Heart right ventricle (tissue), 16 donors: Measurements from ENCODE around the gene CSE1L. TPM values are rescaled to one million over a fixed set of nuclear protein-coding genes. Genes with fewer than 3 reads are reported as not detected.

Experiments
- ATAC-seq, 8 donors: fragments of 200-7000 bp; cut with Tn5 transposase; one replicate each; pipeline ENCODE4 v1.9.1; 2020; ENCODE audit warnings: mild to moderate bottlenecking in 8 of 8, moderate library complexity in 8 of 8, moderate number of reproducible peaks in 1 of 8
- DNase-seq, 2 donors: peaks; one replicate each; pipeline ENCODE4 v3.0.0-alpha.2; 2020
- H3K27ac ChIP-seq, 10 donors: fragments of 200-600 bp; sonication (generic) in 2 of 10; one replicate each; pipeline versions ENCODE4 v1.5.0 to v1.8.0; 2020 to 2022; ENCODE audit warnings: mild to moderate bottlenecking in 3 of 10
- H3K27me3 ChIP-seq, 7 donors: fragments of 200-600 bp; one replicate each; pipeline ENCODE4 v1.8.0; 2021 to 2022; ENCODE audit warnings: mild to moderate bottlenecking in 2 of 7
- H3K36me3 ChIP-seq, 9 donors: fragments of 200-600 bp; sonication (generic) in 1 of 9; one replicate each; pipeline versions ENCODE4 v1.5.0 to v1.8.0; 2020 to 2022; ENCODE audit warnings: mild to moderate bottlenecking in 2 of 9
- H3K4me1 ChIP-seq, 9 donors: fragments of 200-600 bp; sonication (generic) in 1 of 9; one replicate each; pipeline versions ENCODE4 v1.5.0 to v1.8.0; 2020 to 2022; ENCODE audit warnings: mild to moderate bottlenecking in 4 of 9
- H3K4me3 ChIP-seq, 10 donors: fragments of 200-600 bp; sonication (generic) in 2 of 10; one replicate each; pipeline versions ENCODE4 v1.5.0 to v1.8.0; 2020 to 2022; ENCODE audit warnings: mild to moderate bottlenecking in 7 of 10, moderate library complexity in 2 of 10
- H3K9me3 ChIP-seq, 11 donors: fragments of 200-600 bp in 10 of 11; sonication (generic) in 2 of 11; one replicate each; pipeline versions ENCODE4 v1.5.0 to v1.8.0; 2013 to 2022; ENCODE audit warnings: mild to moderate bottlenecking in 2 of 11, control low read depth in 1 of 11, moderate library complexity in 1 of 11
- WGBS, 2 donors: extraction: QIAGEN DNeasy Blood & Tissue Kit; methylation state at CpG; one replicate each; pipeline ENCODE4 v1.1.7; 2013; ENCODE audit warnings: inconsistent platforms in 1 of 2; 5-methylcytosine and 5-hydroxymethylcytosine counted together
- intact Hi-C, 10 donors: fragments of 100-400 bp; cut with DNase I; formaldehyde crosslinking; loops; one replicate each; pipeline versions ENCODE4 v1.11.1 to v1.14.2; 2022
- polyA plus RNA-seq, 2 donors: library from polyadenylated mRNA; stranded (reverse); fragments of 200-250 nt; gene quantifications; one replicate each; pipeline ENCODE4 v1.2.3, GENCODE V29; 2013
- total RNA-seq, 10 donors: library from RNA; stranded (reverse); fragmentation: NEBNext Ultra II Directional in 3 of 10; extraction: Animal tissue kit (Norgen Biotek cat#: 25700) in 3 of 10; gene quantifications; one replicate each; pipeline versions ENCODE4 v1.2.1 to v1.2.4, GENCODE V29; 2021 to 2023
- TF ChIP-seq, protein P1 (sequence below), 9 donors: fragments of 200-600 bp; sonication (generic) in 2 of 9; IDR thresholded peaks; one replicate each; pipeline versions ENCODE4 v1.5.0 to v1.8.0; 2021 to 2022; ENCODE audit warnings: antibody characterized with exemption in 9 of 9, mild to moderate bottlenecking in 5 of 9, moderate library complexity in 1 of 9
- donor health status: Arrhythmogenic right ventricular cardiomyopathy.
- donor health status: ischemic (EF 13 %, LVEDD 7.1; RV severe dilation, severe dysfunction).
- donor health status: healthy with polysubstance abuse.
- donor health status: DM: no; HTN: yes; CAD: no.
- donor health status: DM: no; HTN: no; CAD: no.
- donor health status: ischemic (EF 25% LVEDD 6.9; RV normal size, moderate dysfunction).
- donor health status: ischemic (EF 25% LVEDD 5.7; RV mildly dilated, moderate dysfunction).
- donor health status: healthy.
- donor health status: DM: yes; HTN: yes; CAD: no.
- donor health status: Ischemic cardiomyopathy.
- donor health status: ischemic (EF 35%, LVEDD 5.7; RV mildly dilated, moderate dysfunction).
- donor health status: nonischemic (EF 11% LVEDD 7.7; RV severe dilation, severe dysfunction).
- donor health status: DM: yes; HTN: yes; CAD: no.
- donor health status: PGD.
- donor health status: ischemic (EF 29% LVEDD 5.4; RV normal size, mild dysfunction).
- donor health status: nonischemic (EF 23%, LVEDD 6.1; RV moderate dilation, normal function).

The CSE1L gene
- total and polyA plus RNA-seq, 12 donors: 16.2 to 47.6 (median 39.6) TPM

DNA sequence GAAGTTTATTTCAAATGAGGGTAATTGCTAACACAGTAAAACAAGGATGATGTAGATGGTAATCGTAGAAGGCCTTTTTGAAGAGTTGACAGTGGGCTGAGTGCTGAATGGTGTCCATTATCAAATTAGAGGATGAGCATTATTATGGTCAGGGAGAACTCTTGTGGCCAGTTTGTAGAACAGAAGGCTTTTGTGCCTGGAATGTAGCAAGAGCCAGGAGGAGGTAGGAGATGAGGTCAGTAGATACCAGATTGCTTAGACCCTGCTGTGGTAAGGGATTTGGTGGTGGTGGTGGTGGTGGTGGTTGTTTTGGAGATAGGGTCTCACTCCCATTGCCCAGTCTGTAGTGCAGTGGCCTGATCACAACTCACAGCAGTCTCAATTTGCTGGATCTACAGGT is 6.2 kb downstream of the CSE1L start:
- peaks cover 0 to 40% (median 21%) of the 10 kb centered on the region in 9 donors for H3K4me1 ChIP-seq
- 82 to 89% methylated on average over 1 of the region's 1 CpG for WGBS, 2 donors

DNA sequence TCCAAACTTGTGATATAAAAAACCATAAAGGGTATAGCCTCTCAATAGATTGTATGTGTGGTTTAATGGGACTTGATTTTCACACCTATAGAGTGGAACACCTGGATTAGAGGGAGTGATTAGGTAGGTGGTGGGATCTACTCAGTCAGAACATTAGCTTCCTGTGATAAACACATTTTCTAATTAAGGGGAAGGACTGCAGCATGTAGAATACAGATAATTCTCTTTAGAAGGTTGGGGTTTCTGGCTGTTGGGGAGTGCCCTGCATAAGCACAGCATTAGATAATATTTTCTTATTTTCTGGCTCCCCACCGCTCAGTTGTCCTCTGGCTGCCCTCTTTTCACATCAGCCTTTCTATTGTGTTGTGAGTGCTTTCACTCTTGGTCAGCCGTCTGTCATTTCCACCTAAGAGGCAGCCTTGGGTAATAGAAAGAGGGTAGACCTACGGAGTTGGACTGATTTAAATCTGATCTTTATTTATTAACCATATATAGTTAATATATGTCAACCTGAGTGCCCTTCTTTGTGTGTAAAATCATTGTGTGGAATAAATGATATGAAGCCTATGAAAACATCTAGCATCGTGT is 8.0 kb downstream of the CSE1L start:
- peaks cover 0 to 26% (median 10%) of the 10 kb centered on the region in 9 donors for H3K4me1 ChIP-seq
- H3K27me3 ChIP-seq: no peaks in the 10 kb centered on the region
- H3K9me3 ChIP-seq: no peaks in the 10 kb centered on the region
- peaks cover 0 to 36% (median 3%) of the 10 kb centered on the region in 9 donors for H3K36me3 ChIP-seq
- H3K4me3 ChIP-seq: no peak overlapping the region
- peak in 3 of 8 donors; percentile 41 to 55 (median 50) for ATAC-seq
- WGBS, 2 donors: 52% methylated on average over 4 of the region's 4 CpGs
- DNase-seq: no peak
- TF ChIP-seq, protein P1, sequence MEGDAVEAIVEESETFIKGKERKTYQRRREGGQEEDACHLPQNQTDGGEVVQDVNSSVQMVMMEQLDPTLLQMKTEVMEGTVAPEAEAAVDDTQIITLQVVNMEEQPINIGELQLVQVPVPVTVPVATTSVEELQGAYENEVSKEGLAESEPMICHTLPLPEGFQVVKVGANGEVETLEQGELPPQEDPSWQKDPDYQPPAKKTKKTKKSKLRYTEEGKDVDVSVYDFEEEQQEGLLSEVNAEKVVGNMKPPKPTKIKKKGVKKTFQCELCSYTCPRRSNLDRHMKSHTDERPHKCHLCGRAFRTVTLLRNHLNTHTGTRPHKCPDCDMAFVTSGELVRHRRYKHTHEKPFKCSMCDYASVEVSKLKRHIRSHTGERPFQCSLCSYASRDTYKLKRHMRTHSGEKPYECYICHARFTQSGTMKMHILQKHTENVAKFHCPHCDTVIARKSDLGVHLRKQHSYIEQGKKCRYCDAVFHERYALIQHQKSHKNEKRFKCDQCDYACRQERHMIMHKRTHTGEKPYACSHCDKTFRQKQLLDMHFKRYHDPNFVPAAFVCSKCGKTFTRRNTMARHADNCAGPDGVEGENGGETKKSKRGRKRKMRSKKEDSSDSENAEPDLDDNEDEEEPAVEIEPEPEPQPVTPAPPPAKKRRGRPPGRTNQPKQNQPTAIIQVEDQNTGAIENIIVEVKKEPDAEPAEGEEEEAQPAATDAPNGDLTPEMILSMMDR (IDR thresholded peaks at IDR 0.05): no peak
- no peak overlapping the region for H3K27ac ChIP-seq
- intact Hi-C loops: no loop called here

More for the DNA sequence above, 6.2 kb downstream of the CSE1L start:
- intact Hi-C loops: no loop called here
- Histone ChIP-seq H3K4me3 (no peak overlapping the region), H3K27me3 (no peaks in the 10 kb centered on the region), H3K9me3 (no peaks in the 10 kb centered on the region), H3K27ac (no peak overlapping the region), H3K36me3 (peaks cover 0 to 22% (median 0%) of the 10 kb centered on the region in 9 donors)
- DNase-seq (no peak), ATAC-seq (no peak)
- TF ChIP-seq, protein P1 (IDR thresholded peaks at IDR 0.05): no peak

GRCh38 chr20:49063279-49063678 is 17.2 kb downstream of the CSE1L start:
- intact Hi-C loops: no loop called here
- no peaks in the 10 kb centered on the region for H3K9me3 ChIP-seq

DNA sequence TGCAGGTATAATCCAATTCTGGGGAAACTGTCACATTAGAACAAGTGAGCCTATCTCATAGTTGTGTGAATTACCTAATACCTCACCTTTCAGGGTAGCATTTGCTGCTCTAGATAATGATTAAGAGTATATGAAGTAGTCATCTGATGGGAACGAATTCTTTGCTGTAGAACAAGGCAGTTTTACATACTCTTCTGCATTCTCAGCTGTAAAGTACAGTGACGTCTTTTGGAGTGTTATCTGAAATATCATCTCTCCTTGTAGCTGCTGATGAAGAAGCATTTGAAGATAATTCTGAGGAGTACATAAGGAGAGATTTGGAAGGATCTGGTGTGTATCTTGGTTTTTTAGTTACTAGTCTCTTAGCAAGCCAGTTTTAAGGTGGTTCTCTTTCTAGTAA is 28.4 kb downstream of the CSE1L start:
- DNase-seq: no peak
- Histone ChIP-seq H3K27me3 (no peaks in the 10 kb centered on the region), H3K9me3 (no peaks in the 10 kb centered on the region), H3K4me3 (no peak overlapping the region), H3K4me1 (no peaks in the 10 kb centered on the region), H3K36me3 (peaks cover 0 to 98% (median 66%) of the 10 kb centered on the region in 9 donors), H3K27ac (no peak overlapping the region)
- no peak for ATAC-seq
- intact Hi-C loops: no loop called here
- TF ChIP-seq, protein P1 (IDR thresholded peaks at IDR 0.05): no peak
- WGBS, 2 donors: 85 to 90% methylated on average over 2 of the region's 2 CpGs

More at GRCh38 chr20:49063279-49063678, 17.2 kb downstream of the CSE1L start:
- Histone ChIP-seq H3K4me1 (no peaks in the 10 kb centered on the region), H3K36me3 (peaks cover 0 to 98% (median 24%) of the 10 kb centered on the region in 9 donors), H3K27me3 (no peaks in the 10 kb centered on the region), H3K27ac (no peak overlapping the region), H3K4me3 (no peak overlapping the region)
- DNase-seq (no peak), ATAC-seq (no peak)
- WGBS, 2 donors: 73 to 91% methylated on average over 3 of the region's 3 CpGs
- TF ChIP-seq, protein P1 (IDR thresholded peaks at IDR 0.05): no peak
